ENCODE measurements around the gene GOLGA1.
A peak's percentile ranks its signal among the peaks of the same experiment; 100 is the strongest.
"Not testable (repeated sequence)": the region's sequence is repeated elsewhere in the genome, so short reads cannot be mapped to it uniquely, and the experiment has no call there.

GOLGA1 gene

DNA sequence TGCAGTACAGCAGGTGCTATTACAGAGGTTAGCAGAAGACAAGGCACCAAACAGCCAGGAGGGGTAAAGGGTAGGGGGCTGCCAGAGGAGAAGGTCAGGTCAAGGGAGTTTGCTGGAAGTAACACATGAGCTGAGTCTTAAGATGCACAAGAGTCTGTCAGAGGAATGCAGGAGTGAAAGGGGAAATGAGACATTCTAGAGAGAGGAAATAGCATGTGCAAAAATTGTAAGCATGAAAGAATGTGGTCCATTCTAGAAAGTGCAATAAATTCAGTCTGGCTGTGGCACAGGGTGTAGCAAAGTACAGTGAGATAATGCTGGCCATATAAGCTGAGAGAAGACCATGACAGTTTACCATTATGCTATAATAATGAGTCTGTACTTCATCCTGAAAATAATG, 6.6 kb downstream of the GOLGA1 start:
- no peak for DNase-seq

GRCh38 chr9:124932333-124932732, 8.6 kb downstream of the GOLGA1 start:
- no peak for DNase-seq

DNA sequence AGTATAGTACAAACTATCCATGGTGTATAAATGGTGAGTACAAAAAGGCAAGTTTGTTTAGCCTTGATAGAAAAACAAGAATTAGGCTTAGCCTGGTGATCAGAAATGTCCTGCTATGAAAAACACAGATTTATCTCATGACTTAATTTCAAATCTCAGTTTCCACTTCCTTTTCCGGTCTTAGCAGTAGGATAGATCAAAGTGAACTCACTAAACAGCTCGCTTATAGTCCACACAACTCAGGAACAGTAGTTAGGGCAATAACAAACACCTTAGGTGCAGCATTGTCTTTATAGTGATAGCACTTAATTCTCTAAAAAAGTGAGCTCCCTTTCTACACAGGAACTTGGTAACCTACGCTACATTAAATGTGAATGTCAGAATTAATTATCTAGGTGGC, 11.4 kb downstream of the GOLGA1 start:
- no peak for DNase-seq

DNA sequence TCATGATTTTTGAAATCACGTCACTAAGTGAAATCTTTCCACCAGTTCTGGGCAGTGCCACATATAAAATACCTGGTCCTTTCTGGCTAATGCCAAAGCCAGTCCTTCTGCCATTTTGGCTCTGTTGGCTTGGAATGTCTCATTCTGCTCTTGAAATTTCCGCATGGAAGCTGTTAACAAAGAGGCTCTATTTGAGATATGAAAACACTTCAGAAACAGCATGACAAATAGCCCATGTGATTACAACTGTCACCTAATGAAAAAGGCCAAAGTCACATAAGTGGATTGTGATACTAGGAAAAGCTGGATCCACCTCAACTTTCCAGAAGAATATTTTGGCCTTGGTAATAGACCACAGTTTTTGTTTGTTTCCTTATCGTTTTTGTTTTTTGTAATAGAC, 12.8 kb downstream of the GOLGA1 start:
- DNase-seq: no peak

GRCh38 chr9:124920394-124920793, 20.5 kb downstream of the GOLGA1 start:
- DNase-seq: not testable (repeated sequence)

- no peak for DNase-seq
Measured at GRCh38 chr9:124914753-124915405, 26.0 kb downstream of the GOLGA1 start.

GRCh38 chr9:124913378-124913777, 27.5 kb downstream of the GOLGA1 start:
- DNase-seq: no peak

DNA sequence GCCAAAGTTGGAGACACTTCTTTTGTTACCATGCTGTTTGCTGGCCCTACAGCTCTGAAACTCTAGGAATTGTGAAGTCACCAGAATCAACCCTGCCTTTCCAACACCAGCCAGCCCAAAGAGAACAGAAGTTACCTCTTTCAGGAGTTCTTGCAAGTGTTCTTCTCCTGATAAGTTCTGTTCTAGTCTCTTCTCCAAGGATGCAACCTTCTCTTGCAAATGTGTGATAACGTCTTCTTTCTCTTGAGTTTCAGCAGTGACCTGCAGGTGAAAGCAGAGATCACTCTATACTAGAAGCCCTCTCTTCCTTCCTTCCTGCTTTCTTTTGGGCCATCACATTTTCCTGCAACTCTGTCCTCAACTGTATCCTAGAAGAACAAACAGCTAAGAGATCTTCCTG, 29.1 kb downstream of the GOLGA1 start:
- no peak for DNase-seq

- no peak for DNase-seq
Measured at GRCh38 chr9:124908098-124908497, 32.8 kb downstream of the GOLGA1 start.

- no peak for DNase-seq
Measured at GRCh38 chr9:124906966-124907365, 33.9 kb downstream of the GOLGA1 start.

DNA sequence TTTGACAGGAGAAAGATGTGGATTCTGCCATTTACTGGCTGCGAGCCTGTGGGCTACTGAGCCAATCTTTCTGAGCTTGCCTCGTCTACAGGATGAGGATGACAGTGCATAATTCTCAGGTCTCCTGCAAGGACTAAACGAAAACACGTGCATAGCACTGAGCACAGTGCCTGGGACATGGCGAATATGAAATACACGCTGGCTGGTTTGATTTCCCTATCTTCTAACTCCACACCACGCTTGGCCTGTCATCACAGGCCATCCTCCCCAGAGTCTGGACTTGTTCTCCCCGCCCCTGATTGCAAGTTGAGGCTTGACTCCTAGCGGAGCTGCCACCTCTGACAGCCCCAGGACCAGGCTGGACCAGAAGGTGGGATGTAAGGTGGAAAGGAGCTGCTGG, 41.0 kb downstream of the GOLGA1 start:
- DNase-seq: no peak

DNA sequence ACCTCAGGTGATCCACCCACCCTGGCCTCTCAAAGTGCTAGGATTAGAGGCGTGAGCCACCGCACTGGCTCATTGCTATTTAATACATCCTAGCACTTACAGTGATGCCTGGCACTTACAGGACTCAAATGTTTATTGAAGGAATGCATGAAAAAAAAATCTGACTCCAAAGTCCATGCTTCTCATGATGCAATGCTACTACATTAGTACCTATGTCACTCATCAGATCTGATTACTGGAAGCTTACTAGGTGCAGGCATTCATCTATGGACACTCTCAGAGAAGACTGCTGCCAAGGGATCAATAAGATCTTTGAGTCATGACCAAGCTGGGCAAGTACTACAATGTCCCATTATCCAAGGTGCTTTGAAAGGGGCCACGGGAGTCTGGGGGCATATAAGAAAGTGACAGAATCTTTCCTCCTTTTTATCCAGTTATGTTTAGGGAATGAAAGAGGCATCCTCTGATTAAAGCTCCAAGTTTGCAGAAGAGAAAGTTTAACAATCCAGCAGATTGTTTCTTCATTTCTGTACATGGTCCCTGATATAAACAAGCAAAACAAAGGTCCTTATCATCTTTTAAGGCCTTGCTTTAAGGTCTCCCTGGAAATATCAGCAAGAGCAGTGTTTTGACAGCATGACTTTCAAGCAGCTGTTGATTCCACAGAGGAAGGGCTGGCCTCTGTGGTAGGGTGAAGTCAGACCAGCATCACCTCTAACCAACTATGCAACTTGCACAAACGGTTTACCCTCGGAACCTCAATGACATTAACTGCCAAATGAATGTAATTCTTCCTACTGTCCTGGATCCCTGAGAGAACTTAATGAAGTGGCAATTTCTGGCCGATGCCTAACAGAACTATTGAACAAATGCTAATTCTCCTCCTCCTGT, 43.1 kb downstream of the GOLGA1 start:
- no peak for DNase-seq

- peak; percentile 44 for DNase-seq
Measured at GRCh38 chr9:124894741-124895170, 46.1 kb downstream of the GOLGA1 start.

- no peak for DNase-seq
Measured at GRCh38 chr9:124894035-124894740, 46.7 kb downstream of the GOLGA1 start.

DNA sequence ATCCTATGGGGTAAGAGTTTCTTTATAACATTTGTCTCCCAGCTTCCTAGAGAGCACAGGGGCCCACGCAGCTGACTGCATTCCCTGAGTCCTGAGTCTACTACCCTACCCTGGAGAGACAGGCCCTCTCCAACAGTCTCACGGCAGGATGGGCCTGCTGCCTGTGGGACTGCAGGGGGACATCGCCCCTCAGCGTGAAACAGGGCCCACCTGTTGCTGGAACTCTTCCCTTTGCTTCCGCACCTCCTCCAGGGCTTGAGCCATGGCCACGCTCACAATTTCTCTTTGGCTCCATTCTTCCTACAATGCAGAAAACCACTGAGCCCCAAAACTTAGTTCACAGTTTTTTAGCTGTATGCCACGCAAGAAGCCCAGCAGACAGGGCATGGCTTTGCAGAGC, 50.7 kb downstream of the GOLGA1 start:
- DNase-seq: no peak

DNA sequence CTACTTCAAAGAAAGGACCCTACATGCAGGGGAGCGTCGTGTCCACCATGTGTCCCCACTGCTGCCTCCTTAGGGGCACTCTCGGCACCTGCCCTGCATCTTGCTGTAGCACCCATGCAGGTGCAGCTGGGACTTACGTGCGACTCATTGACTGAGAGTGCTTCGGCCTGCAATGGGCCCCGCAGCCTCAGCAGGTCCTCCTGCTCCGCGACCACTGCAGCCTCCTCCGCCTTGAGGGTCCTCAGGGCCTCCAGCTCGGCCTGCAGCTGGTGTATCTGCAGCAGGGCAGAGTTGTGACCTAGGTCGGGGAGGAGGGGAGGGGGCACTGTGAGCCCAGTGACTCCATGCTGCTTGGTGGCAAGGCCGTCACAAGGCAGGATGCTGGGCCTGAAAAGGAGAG, 51.9 kb downstream of the GOLGA1 start:
- DNase-seq: no peak

- DNase-seq: no peak
Measured at GRCh38 chr9:124887832-124888231, 53.1 kb downstream of the GOLGA1 start.

GRCh38 chr9:124886866-124887492, 53.9 kb downstream of the GOLGA1 start:
- no peak for DNase-seq

DNA sequence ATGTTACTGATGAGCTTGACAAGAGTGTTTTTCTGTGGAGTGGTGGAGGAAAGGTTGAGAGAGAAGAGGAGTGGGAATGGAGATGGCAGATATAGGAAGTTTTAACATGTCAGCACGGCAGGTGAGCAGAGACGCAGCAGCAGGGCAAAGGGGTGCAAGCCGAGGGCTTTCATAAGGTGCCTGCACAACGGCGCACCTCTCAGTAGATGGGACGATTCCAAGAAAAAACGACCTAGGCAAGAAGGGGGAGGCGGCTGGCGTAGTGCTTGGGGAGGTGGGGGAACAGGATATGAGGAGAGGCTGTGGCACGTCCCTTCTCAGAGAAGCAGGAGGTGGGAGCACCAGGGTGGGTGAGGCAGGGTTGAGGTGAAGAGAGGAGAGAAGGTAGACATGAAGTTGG, 54.4 kb downstream of the GOLGA1 start:
- DNase-seq: no peak

DNA sequence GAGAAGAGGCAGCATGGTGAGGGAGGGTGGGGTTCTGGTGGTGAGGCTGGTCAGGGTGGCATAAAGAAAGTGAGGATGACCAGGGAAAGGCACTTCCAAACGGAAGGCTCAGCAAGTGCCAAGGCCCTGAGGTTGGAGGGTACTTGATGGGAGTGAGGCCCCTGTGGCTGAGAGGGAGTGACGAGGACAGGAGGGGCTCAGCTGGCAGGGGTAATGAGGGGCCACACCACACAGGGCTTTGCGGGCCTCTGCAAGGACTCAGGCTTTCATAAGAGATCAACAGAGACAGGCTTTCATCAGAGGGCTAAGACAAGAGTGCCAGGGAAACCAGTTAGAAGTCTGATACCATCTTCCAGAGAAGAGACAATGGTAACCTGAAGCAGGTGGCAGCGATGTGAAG, 55.3 kb downstream of the GOLGA1 start:
- no peak for DNase-seq

- DNase-seq: no peak
Measured at GRCh38 chr9:124884376-124884775, 56.5 kb downstream of the GOLGA1 start.

- no peak for DNase-seq
Measured at GRCh38 chr9:124882231-124882630, 58.7 kb downstream of the GOLGA1 start.

- DNase-seq: no peak
Measured at GRCh38 chr9:124881138-124881743, 59.6 kb downstream of the GOLGA1 start.
